Stomach (tissue), 9 donors: Measurements from ENCODE around the gene SLC25A42. TPM values are rescaled to one million over a fixed set of nuclear protein-coding genes. Genes with fewer than 3 reads are reported as not detected.
A peak's percentile ranks its signal among the peaks of the same experiment; 100 is the strongest.

Experiments
- DNase-seq, 2 donors: peaks; one replicate each; pipeline versions ENCODE4 v3.0.0 to v3.0.0-alpha.2; 2013 to 2019
- H3K27ac ChIP-seq, 5 donors: fragments of 200-600 bp in 4 of 5; sonication (generic) in 4 of 5; one replicate each; pipeline ENCODE4 v1.5.1; 2013 to 2019; ENCODE audit warnings: mild to moderate bottlenecking in 1 of 5, moderate library complexity in 1 of 5
- H3K27me3 ChIP-seq, 3 donors: fragments of 200-600 bp; sonication (generic); one replicate each; pipeline ENCODE4 v1.5.1; 2017 to 2019; ENCODE audit warnings: mixed run types in 1 of 3
- H3K36me3 ChIP-seq, 4 donors: fragments of 200-600 bp; sonication (generic); 1 replicate in 3 of 4; 2 replicates in 1 of 4; pipeline ENCODE4 v1.5.1; 2016 to 2019
- H3K4me1 ChIP-seq, 4 donors: fragments of 200-600 bp; sonication (generic); one replicate each; pipeline ENCODE4 v1.5.1; 2016 to 2019
- H3K4me3 ChIP-seq, 4 donors: fragments of 200-600 bp; sonication (generic) in 3 of 4; one replicate each; pipeline ENCODE4 v1.5.1; 2016 to 2019; ENCODE audit warnings: mild to moderate bottlenecking in 1 of 4
- H3K9me3 ChIP-seq, 4 donors: fragments of 200-600 bp; sonication (generic); one replicate each; pipeline ENCODE4 v1.5.1; 2016 to 2019
- EP300 ChIP-seq: sonication (generic); formaldehyde crosslinking; IDR thresholded peaks from one replicate; pipeline ENCODE4 v1.6.1; 2017; ENCODE audit warnings: antibody characterized with exemption
- POLR2A ChIP-seq, 4 donors: fragments of 450-650 bp; IDR thresholded peaks; one replicate each; pipeline ENCODE4 v1.6.1; 2016; ENCODE audit warnings: antibody characterized with exemption in 4 of 4, control low read depth in 2 of 4, mild to moderate bottlenecking in 1 of 4, moderate library complexity in 1 of 4
- POLR2AphosphoS5 ChIP-seq, 3 donors: sonication (generic); formaldehyde crosslinking; IDR thresholded peaks; one replicate each; pipeline ENCODE4 v1.6.1; 2016; ENCODE audit warnings: antibody characterized with exemption in 3 of 3
- WGBS, 5 donors: extraction: QIAGEN DNeasy Blood & Tissue Kit in 3 of 5; methylation state at CpG; one replicate each; pipeline versions ENCODE4 v1.1.5 to v1.1.7; 2013 to 2018; 5-methylcytosine and 5-hydroxymethylcytosine counted together
- intact Hi-C: fragments of 100-400 bp; cut with DNase I; formaldehyde crosslinking; loops from one replicate; pipeline ENCODE4 v1.15.1; 2023; ENCODE audit warnings: low total_unique reads
- polyA plus RNA-seq, 3 donors: library from polyadenylated mRNA; stranded (reverse); fragments of 200-250 nt; gene quantifications; one replicate each; pipeline ENCODE4 v1.2.3, GENCODE V29; 2013
- total RNA-seq, 5 donors: library from RNA; depleted of rRNA; stranded (reverse); fragments of >200 nt; gene quantifications; one replicate each; pipeline versions ENCODE4 v1.1.0 to v1.2.3, GENCODE V29; 2014 to 2016
- TF ChIP-seq, protein P1 (sequence below), 7 experiments: fragments of 450-650 bp in 4 of 7; fragments of 200-600 bp in 3 of 7; sonication (generic) in 3 of 7; IDR thresholded peaks; one replicate each; pipeline ENCODE4 v1.5.1; 2016 to 2019; ENCODE audit warnings: antibody characterized with exemption in 7 of 7, control low read depth in 2 of 7, mild to moderate bottlenecking in 1 of 7
- donor health status: healthy with polysubstance abuse.
- donor health status: Bipolar disorder and iron deficiency.
- donor health status: healthy.

Gene SLC25A42
- total and polyA plus RNA-seq, 8 donors, result 3.7 to 54.8 (median 6.7) TPM

DNA sequence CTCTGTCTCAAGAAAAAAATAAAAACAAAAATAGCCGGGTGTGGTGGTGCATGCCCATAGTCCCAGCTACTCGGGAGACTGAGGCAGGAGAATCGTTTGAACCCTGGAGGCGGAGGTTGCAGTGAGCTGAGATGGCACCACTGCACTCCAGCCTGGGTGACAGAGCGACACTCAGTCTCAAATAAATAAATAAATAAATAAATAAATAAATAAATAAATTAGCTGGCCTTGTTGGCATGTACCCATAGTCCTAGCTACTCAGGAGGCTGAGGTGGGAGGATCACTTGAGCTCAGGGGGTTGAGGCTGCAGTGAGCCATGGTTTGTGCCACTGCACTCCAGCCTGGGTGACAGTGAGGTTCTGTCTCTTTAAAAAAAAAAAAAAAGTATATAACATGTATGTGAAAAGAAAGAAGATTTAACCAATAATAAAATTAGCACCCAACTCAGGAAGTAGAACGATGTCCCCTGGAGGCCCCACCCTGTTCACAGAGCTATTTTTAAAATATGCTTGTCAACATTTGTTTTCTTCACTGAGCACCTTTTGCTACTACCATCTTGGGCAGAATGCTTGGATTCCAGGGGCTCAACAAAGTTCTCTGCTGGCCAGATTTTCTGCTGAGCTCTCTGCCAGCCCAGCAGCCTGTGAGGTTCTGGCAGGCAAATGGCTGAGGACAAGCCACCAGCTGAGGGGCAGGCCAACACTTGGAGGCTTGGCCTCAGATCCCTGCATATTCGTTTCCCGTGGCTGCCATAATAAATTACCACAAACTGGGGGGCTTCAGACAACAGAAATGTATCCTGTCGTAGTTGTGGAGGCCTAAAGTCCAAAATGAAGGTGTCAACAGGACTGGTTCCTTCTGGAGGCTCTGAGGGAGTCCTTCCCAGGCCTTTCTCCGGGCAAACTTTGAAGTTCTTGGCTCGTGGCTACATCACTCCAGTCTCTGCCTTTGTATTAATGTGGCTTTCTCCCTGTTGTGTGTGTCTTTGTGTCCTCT lies 5.2 kb downstream of the SLC25A42 start:
- DNase-seq, result no peak
- TF ChIP-seq EP300 (no peak), POLR2A (IDR thresholded peaks at IDR 0.05) (no peak), POLR2AphosphoS5 (IDR thresholded peaks at IDR 0.05) (no peak)
- TF ChIP-seq, protein P1, sequence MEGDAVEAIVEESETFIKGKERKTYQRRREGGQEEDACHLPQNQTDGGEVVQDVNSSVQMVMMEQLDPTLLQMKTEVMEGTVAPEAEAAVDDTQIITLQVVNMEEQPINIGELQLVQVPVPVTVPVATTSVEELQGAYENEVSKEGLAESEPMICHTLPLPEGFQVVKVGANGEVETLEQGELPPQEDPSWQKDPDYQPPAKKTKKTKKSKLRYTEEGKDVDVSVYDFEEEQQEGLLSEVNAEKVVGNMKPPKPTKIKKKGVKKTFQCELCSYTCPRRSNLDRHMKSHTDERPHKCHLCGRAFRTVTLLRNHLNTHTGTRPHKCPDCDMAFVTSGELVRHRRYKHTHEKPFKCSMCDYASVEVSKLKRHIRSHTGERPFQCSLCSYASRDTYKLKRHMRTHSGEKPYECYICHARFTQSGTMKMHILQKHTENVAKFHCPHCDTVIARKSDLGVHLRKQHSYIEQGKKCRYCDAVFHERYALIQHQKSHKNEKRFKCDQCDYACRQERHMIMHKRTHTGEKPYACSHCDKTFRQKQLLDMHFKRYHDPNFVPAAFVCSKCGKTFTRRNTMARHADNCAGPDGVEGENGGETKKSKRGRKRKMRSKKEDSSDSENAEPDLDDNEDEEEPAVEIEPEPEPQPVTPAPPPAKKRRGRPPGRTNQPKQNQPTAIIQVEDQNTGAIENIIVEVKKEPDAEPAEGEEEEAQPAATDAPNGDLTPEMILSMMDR (IDR thresholded peaks at IDR 0.05), result no peak
- intact Hi-C loops, result no loop called here
- Histone ChIP-seq H3K27ac (peak overlapping the region in 3 of 5 donors; percentile 42 to 68 (median 43)), H3K36me3 (no peaks in the 10 kb centered on the region), H3K27me3 (no peaks in the 10 kb centered on the region), H3K4me1 (peaks cover 16 to 66% (median 40%) of the 10 kb centered on the region in 4 donors), H3K9me3 (no peaks in the 10 kb centered on the region), H3K4me3 (no peak overlapping the region)
- 64 to 84% (median 79%) methylated on average over 11 of the region's 11 CpGs for WGBS, 5 donors

- Histone ChIP-seq H3K36me3 (peaks cover 0 to 14% (median 5%) of the 10 kb centered on the region in 4 donors), H3K4me1 (peaks cover 3 to 51% (median 27%) of the 10 kb centered on the region in 4 donors), H3K27me3 (no peaks in the 10 kb centered on the region), H3K27ac (no peak overlapping the region), H3K9me3 (no peaks in the 10 kb centered on the region), H3K4me3 (no peak overlapping the region)
- no peak for DNase-seq
- intact Hi-C loops, result no loop called here
- TF ChIP-seq POLR2AphosphoS5 (IDR thresholded peaks at IDR 0.05), result no peak
- no peak for TF ChIP-seq POLR2A (IDR thresholded peaks at IDR 0.05)
- TF ChIP-seq EP300, result no peak
- TF ChIP-seq, protein P1 (IDR thresholded peaks at IDR 0.05), result no peak
- 94 to 96% (median 95%) methylated on average over 8 of the region's 8 CpGs for WGBS, 5 donors
Measured at GRCh38 chr19:19071897-19072296, 8.1 kb downstream of the SLC25A42 start.

- Histone ChIP-seq H3K27ac (no peak overlapping the region), H3K4me1 (peaks cover 0 to 26% (median 14%) of the 10 kb centered on the region in 4 donors), H3K4me3 (no peak overlapping the region), H3K9me3 (no peaks in the 10 kb centered on the region), H3K36me3 (peaks cover 0 to 31% (median 13%) of the 10 kb centered on the region in 4 donors), H3K27me3 (no peaks in the 10 kb centered on the region)
- intact Hi-C loops, result no loop called here
- 34 to 56% (median 44%) methylated on average over 13 of the region's 13 CpGs for WGBS, 5 donors
- TF ChIP-seq POLR2A (IDR thresholded peaks at IDR 0.05) (no peak), POLR2AphosphoS5 (IDR thresholded peaks at IDR 0.05) (no peak), EP300 (no peak)
- TF ChIP-seq, protein P1 (IDR thresholded peaks at IDR 0.05), result no peak
- no peak for DNase-seq
Measured at GRCh38 chr19:19074196-19074882, 10.5 kb downstream of the SLC25A42 start.

- WGBS, 5 donors, result 91 to 95% (median 92%) methylated on average over 8 of the region's 8 CpGs
- peaks cover 0 to 31% (median 13%) of the 10 kb centered on the region in 4 donors for H3K36me3 ChIP-seq
Measured at GRCh38 chr19:19075126-19075525, 11.3 kb downstream of the SLC25A42 start.

More at GRCh38 chr19:19075126-19075525, 11.3 kb downstream of the SLC25A42 start:
- Histone ChIP-seq H3K27me3 (no peaks in the 10 kb centered on the region), H3K9me3 (no peaks in the 10 kb centered on the region), H3K27ac (no peak overlapping the region), H3K4me1 (peaks cover 0 to 24% (median 11%) of the 10 kb centered on the region in 4 donors), H3K4me3 (no peak overlapping the region)
- DNase-seq, result no peak
- TF ChIP-seq POLR2A (IDR thresholded peaks at IDR 0.05), result no peak
- TF ChIP-seq, protein P1 (IDR thresholded peaks at IDR 0.05), result no peak
- no peak for TF ChIP-seq EP300
- no peak for TF ChIP-seq POLR2AphosphoS5 (IDR thresholded peaks at IDR 0.05)
- intact Hi-C loops, result no loop called here
